MM.1S (cell line): ENCODE data around the gene ELF5.

Source experiments
- DNase-seq: peaks from one replicate; pipeline ENCODE4 v3.0.0-alpha.2; 2015
- H2AFZ ChIP-seq: fragments of 300-600 bp; sonication (generic); 2 replicates; pipeline ENCODE4 v1.6.0; 2016; ENCODE audit warnings: antibody characterized with exemption, low read length
- H3F3A ChIP-seq: fragments of 300-600 bp; sonication (generic); 2 replicates; pipeline ENCODE4 v1.6.1; 2016; ENCODE audit warnings: mild to moderate bottlenecking, antibody characterized with exemption, low read length, moderate library complexity, mixed read lengths; ENCODE audit not compliant: insufficient read depth
- H3K27ac ChIP-seq: fragments of 300-600 bp; sonication (generic); 2 replicates; pipeline ENCODE4 v1.5.1; 2016; ENCODE audit warnings: mild to moderate bottlenecking, low read length
- H3K27me3 ChIP-seq: fragments of 300-600 bp; sonication (generic); replicated peaks from 2 replicates; pipeline ENCODE4 v1.6.0; 2016; ENCODE audit warnings: low read length; ENCODE audit not compliant: insufficient read depth
- H3K36me3 ChIP-seq: fragments of 300-600 bp; sonication (generic); replicated peaks from 2 replicates; pipeline ENCODE4 v1.6.1; 2016; ENCODE audit warnings: mild to moderate bottlenecking, low read length, mixed read lengths; ENCODE audit not compliant: insufficient read depth
- H3K4me1 ChIP-seq: fragments of 300-600 bp; sonication (generic); 2 replicates; pipeline ENCODE4 v1.6.1; 2016; ENCODE audit warnings: low read length, mixed read lengths
- H3K4me2 ChIP-seq: fragments of 300-600 bp; sonication (generic); 2 replicates; pipeline ENCODE4 v1.6.0; 2016; ENCODE audit warnings: low read depth, low read length
- H3K4me3 ChIP-seq: fragments of 300-600 bp; sonication (generic); 2 replicates; pipeline ENCODE4 v1.5.1; 2016; ENCODE audit warnings: low read length, mixed read lengths
- H3K79me2 ChIP-seq: fragments of 300-600 bp; sonication (generic); 2 replicates; pipeline ENCODE4 v1.6.1; 2016; ENCODE audit warnings: mixed run types, low read length, mixed read lengths
- H3K9ac ChIP-seq: fragments of 300-600 bp; sonication (generic); 2 replicates; pipeline ENCODE4 v1.6.1; 2016; ENCODE audit warnings: low read length, mixed read lengths
- H3K9me2 ChIP-seq: fragments of 300-600 bp; sonication (generic); replicated peaks from 2 replicates; pipeline ENCODE4 v1.6.1; 2016; ENCODE audit warnings: mild to moderate bottlenecking, low read length, mixed read lengths; ENCODE audit not compliant: insufficient read depth
- H3K9me3 ChIP-seq: fragments of 300-600 bp; sonication (generic); replicated peaks from 2 replicates; pipeline ENCODE4 v1.6.1; 2016; ENCODE audit warnings: mild to moderate bottlenecking, low read length, mixed read lengths; ENCODE audit not compliant: insufficient read depth
- H4K20me1 ChIP-seq: fragments of 300-600 bp; sonication (generic); 2 replicates; pipeline ENCODE4 v1.6.1; 2016; ENCODE audit warnings: mild to moderate bottlenecking, low read length, moderate library complexity, mixed read lengths; ENCODE audit not compliant: insufficient read depth
- CTCF ChIP-seq: fragments of 300-600 bp; sonication (generic); IDR thresholded peaks from 2 replicates; pipeline ENCODE4 v1.5.1; 2016; ENCODE audit warnings: antibody characterized with exemption, low read length, mixed read lengths
- EZH2 ChIP-seq: fragments of 300-600 bp; sonication (generic); optimal IDR thresholded peaks from 2 replicates; pipeline ENCODE3; 2017; ENCODE audit warnings: low read depth, mild to moderate bottlenecking, antibody characterized with exemption, low read length, mixed read lengths
- EZH2phosphoT487 ChIP-seq: fragments of 300-600 bp; sonication (generic); IDR thresholded peaks from 2 replicates; pipeline ENCODE4 v1.6.1; 2018; ENCODE audit warnings: antibody characterized with exemption, low read length

The ELF5 gene

GRCh38 chr11:34460278-34460677 lies 53.3 kb downstream of the ELF5 start:
- Histone ChIP-seq H3K4me1 (no peaks in the 10 kb centered on the region), H3K4me3 (no peak overlapping the region), H3K9me2 (no peaks in the 10 kb centered on the region), H3K36me3 (no peaks in the 10 kb centered on the region), H3K9ac (no peak overlapping the region), H4K20me1 (no peaks in the 10 kb centered on the region), H3K4me2 (no peak overlapping the region), H2AFZ (no peak overlapping the region), H3K27ac (no peak overlapping the region), H3K27me3 (no peaks in the 10 kb centered on the region), H3F3A (no peaks in the 10 kb centered on the region), H3K9me3 (no peaks in the 10 kb centered on the region), H3K79me2 (no peaks in the 10 kb centered on the region)
- TF ChIP-seq CTCF, result no peak
- TF ChIP-seq EZH2phosphoT487, result no peak
- no peak for TF ChIP-seq EZH2
- no peak for DNase-seq

DNA sequence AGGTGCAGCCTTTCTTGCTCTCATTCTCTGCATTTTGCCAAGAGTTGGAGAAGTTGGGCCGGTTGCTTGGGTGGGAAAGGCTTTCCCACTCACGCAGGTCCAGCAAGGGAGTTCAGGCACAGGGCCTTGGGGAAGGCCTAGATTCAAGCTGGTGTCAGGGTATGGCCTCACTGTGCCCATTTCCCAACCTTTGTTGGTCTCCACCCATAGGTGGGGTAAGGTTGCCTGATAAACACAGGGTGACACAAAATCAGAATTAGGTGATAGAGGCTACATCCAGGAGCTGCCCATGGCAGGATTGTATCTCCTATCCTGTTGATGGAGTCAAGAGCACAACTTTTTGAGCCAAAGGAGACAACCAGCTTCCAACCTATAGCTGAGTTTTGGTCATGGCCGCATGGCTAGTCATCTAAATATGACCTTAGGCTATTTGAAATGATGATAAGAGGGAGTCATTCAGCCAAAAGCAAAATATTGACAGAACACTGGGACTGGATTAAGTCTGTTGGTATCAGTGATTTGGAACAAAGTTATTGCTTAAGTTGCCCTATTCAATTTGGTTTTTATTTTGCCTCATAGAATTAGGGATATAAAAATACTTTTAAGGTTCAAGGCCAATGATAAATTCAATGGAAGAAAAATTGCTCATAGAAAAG lies 54.0 kb downstream of the ELF5 start:
- Histone ChIP-seq H3K36me3 (no peaks in the 10 kb centered on the region), H3K27me3 (no peaks in the 10 kb centered on the region), H3K4me3 (no peak overlapping the region), H3K79me2 (no peaks in the 10 kb centered on the region), H3K9me2 (no peaks in the 10 kb centered on the region), H3K4me1 (no peaks in the 10 kb centered on the region), H3K9ac (no peak overlapping the region), H4K20me1 (no peaks in the 10 kb centered on the region), H3K27ac (no peak overlapping the region), H3F3A (no peaks in the 10 kb centered on the region), H3K4me2 (no peak overlapping the region), H3K9me3 (no peaks in the 10 kb centered on the region), H2AFZ (no peak overlapping the region)
- TF ChIP-seq CTCF (no peak), EZH2phosphoT487 (no peak)
- no peak for DNase-seq

- H3F3A ChIP-seq, result no peaks in the 10 kb centered on the region
- no peak for DNase-seq
- no peak overlapping the region for H3K4me2 ChIP-seq
- no peak overlapping the region for H3K4me3 ChIP-seq
- H4K20me1 ChIP-seq, result no peaks in the 10 kb centered on the region
- H3K36me3 ChIP-seq, result no peaks in the 10 kb centered on the region
- no peak overlapping the region for H2AFZ ChIP-seq
- no peaks in the 10 kb centered on the region for H3K4me1 ChIP-seq
- H3K79me2 ChIP-seq, result no peaks in the 10 kb centered on the region
- no peak overlapping the region for H3K27ac ChIP-seq
- no peaks in the 10 kb centered on the region for H3K9me2 ChIP-seq
- no peak overlapping the region for H3K9ac ChIP-seq
- no peaks in the 10 kb centered on the region for H3K27me3 ChIP-seq
- TF ChIP-seq EZH2 (no peak), EZH2phosphoT487 (no peak), CTCF (no peak)
- H3K9me3 ChIP-seq, result no peaks in the 10 kb centered on the region
Measured at GRCh38 chr11:34458525-34458924, 55.1 kb downstream of the ELF5 start.
